NCI-H128 (cell line): Measurements from ENCODE around the gene PPP6R2.
"Not testable (repeated sequence)": the region's sequence is repeated elsewhere in the genome, so short reads cannot be mapped to it uniquely, and the experiment has no call there.

Experiments used
- DNase-seq: peaks from one replicate; lab custom pipeline; 2025; ENCODE audit not compliant: unreplicated experiment; lab: John Stamatoyannopoulos, UW

The PPP6R2 gene

GRCh38 chr22:50317674-50318073 lies 25.5 kb upstream of the PPP6R2 start:
- no peak for DNase-seq

- DNase-seq, result no peak
These were observed 24.8 kb upstream of the PPP6R2 start for GRCh38 chr22:50318356-50318697.

- DNase-seq, result no peak
These were observed 24.3 kb upstream of the PPP6R2 start for GRCh38 chr22:50318698-50319411.

- DNase-seq, result no peak
These were observed 23.6 kb upstream of the PPP6R2 start for GRCh38 chr22:50319503-50319951.

GRCh38 chr22:50320116-50320515 lies 23.0 kb upstream of the PPP6R2 start:
- DNase-seq, result no peak

- no peak for DNase-seq
These were observed 22.3 kb upstream of the PPP6R2 start for GRCh38 chr22:50320671-50321325.

- not testable (repeated sequence) for DNase-seq
These were observed 20.6 kb upstream of the PPP6R2 start for GRCh38 chr22:50322382-50323104.

GRCh38 chr22:50323900-50324299 lies 19.2 kb upstream of the PPP6R2 start:
- no peak for DNase-seq

- DNase-seq, result no peak
These were observed 17.5 kb upstream of the PPP6R2 start for GRCh38 chr22:50325444-50326224.

- DNase-seq, result no peak
These were observed 16.7 kb upstream of the PPP6R2 start for GRCh38 chr22:50326225-50326955.

GRCh38 chr22:50326956-50327710 lies 16.0 kb upstream of the PPP6R2 start, which contains the start of gene DENND6B:
DENND6B (minus strand) TSS chr22:50327012; CDS start chr22:50326988, 24 bp downstream.
- peak; percentile 32 for DNase-seq

- no peak for DNase-seq
These were observed 15.5 kb upstream of the PPP6R2 start for GRCh38 chr22:50327711-50328019.

GRCh38 chr22:50329236-50329635 lies 13.9 kb upstream of the PPP6R2 start:
- DNase-seq, result no peak

- not testable (repeated sequence) for DNase-seq
These were observed 8.7 kb upstream of the PPP6R2 start for GRCh38 chr22:50334433-50334832.

GRCh38 chr22:50337262-50338041 lies 5.7 kb upstream of the PPP6R2 start:
- no peak for DNase-seq

- DNase-seq, result no peak
These were observed 5.0 kb upstream of the PPP6R2 start for GRCh38 chr22:50338042-50338573.

GRCh38 chr22:50338860-50339462 lies 4.2 kb upstream of the PPP6R2 start:
- DNase-seq, result no peak
